NCI-H2107 (cell line): ENCODE results near the gene KCNQ5.
"Not testable (repeated sequence)": the region's sequence is repeated elsewhere in the genome, so short reads cannot be mapped to it uniquely, and the experiment has no call there.

Experiments
- DNase-seq: peaks from one replicate; lab custom pipeline; 2025; lab: John Stamatoyannopoulos, UW

Gene KCNQ5

GRCh38 chr6:73180763-73181619 is 559.1 kb downstream of the KCNQ5 start:
- peak; percentile 14 for DNase-seq

- no peak for DNase-seq
These were observed 560.2 kb downstream of the KCNQ5 start for GRCh38 chr6:73182021-73182607.

DNA sequence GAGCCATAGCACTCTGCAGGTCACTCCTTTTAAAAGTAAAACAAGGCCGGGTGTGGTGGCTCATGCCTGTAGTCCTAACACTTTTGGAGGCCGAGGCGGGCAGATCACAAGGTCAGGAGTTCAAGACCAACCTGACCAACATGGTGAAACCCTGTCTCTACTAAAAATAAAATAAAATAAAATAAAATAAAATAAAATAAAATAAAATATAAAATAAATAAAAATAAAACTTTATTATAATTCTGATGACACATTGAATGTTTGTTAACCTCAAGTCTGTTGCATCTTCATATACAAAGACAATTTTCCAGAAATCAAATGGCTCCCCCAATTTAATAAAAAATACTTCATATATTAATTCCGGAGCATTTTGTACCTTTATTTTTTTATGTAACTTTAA is 571.4 kb downstream of the KCNQ5 start:
- not testable (repeated sequence) for DNase-seq

DNA sequence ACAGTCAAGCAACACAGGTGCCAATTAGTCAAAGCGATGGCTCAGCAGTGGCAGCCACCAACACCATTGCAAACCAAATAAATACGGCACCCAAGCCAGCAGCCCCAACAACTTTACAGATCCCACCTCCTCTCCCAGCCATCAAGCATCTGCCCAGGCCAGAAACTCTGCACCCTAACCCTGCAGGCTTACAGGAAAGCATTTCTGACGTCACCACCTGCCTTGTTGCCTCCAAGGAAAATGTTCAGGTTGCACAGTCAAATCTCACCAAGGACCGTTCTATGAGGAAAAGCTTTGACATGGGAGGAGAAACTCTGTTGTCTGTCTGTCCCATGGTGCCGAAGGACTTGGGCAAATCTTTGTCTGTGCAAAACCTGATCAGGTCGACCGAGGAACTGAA is 572.9 kb downstream of the KCNQ5 start:
- DNase-seq: no peak

GRCh38 chr6:73200247-73200646 is 578.4 kb downstream of the KCNQ5 start:
- no peak for DNase-seq

- DNase-seq: no peak
These were observed 578.9 kb downstream of the KCNQ5 start for GRCh38 chr6:73200735-73201134.

- no peak for DNase-seq
These were observed 581.2 kb downstream of the KCNQ5 start for GRCh38 chr6:73203098-73203497.

- no peak for DNase-seq
These were observed 582.4 kb downstream of the KCNQ5 start for GRCh38 chr6:73204252-73204651.

DNA sequence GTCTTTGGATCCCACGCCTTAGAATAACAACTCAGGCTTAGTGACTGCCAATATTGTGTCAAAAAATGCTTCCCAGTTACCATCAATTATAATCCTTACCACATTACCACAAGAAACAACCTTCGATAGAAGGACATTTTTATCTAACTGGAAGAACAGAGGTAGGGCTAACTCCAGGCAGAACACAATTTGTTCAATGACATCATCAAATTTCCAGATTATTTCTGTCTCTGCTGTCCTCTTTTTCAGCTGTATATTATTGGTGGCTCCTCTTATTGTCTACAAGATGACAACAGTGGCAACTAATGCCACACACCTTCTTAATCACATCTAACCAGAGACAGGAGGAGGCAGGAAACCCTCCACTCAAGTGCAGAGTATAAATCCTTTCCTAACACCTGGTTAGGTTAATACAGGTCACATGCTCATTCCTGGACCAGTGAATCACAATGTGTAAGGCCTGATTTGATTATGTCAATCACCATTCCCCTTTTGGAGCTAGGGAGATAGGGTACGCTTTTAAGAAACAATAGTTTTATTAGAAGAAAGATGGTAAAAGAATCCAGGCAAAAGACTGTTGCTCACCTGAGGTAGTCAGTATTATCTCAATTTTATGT is 585.5 kb downstream of the KCNQ5 start:
- DNase-seq: no peak

DNA sequence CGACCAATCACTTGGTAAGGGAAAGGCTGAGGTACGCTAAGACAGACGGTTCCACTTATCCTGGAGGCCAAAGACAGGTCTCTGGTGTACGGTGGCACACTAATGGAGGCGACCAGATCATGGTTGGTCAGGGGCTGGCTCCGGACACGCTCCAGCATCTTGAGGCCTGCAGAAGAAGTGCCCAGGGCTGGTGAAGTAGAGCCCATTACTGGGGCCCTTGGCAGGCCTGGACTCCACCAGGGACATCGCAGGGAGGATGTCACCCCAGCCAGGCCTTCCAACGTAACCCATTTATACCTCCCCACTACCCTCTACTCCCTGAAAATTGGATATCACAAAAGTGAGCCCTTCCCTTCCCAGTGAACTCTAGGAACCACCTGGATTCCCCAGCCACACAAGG is 587.3 kb downstream of the KCNQ5 start:
- no peak for DNase-seq

DNA sequence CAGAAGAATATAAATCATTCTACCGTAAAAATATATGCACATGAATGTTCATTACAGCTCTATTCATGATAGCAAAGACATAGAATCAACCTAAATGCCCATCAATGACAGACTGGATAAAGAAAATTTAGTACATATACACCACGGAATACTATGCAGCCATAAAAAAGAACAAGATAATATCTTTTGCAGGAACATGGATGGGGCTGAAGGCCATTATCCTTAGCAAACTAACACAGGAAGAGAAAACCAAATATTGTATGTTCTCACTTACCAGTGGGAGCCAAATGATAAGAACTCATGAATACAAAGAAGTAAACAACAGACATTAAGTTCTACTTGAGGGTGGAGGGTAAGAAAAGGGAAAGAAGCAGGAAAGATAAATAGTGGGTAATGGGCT is 595.0 kb downstream of the KCNQ5 start:
- no peak for DNase-seq

DNA sequence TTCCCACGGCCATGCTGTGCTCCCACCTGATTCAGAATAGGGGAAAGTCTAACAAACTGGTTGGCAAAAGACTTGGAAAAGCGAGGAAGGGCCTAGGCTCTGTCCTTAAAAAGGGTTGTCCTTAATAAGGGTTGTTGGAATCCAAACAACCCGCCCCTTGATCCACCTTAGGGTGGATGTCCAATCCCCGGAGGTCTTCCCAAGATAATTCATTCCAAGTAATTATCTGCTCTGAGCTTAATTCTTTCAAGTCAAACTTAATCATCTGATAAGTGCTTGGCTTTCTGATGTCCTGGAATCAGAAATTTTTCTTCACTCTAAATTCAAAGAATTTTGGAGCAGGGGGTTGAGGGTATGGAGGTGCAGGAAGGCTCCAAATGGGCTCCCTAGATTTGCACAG is 603.5 kb downstream of the KCNQ5 start, which contains the start of gene KHDC1L:
Gene KHDC1L (minus strand): TSS at position 101 of the 400 bp plus-strand sequence. CDS start 88 bp downstream, at position 13.
- DNase-seq: no peak

- no peak for DNase-seq
These were observed 605.9 kb downstream of the KCNQ5 start for GRCh38 chr6:73227606-73228255.

DNA sequence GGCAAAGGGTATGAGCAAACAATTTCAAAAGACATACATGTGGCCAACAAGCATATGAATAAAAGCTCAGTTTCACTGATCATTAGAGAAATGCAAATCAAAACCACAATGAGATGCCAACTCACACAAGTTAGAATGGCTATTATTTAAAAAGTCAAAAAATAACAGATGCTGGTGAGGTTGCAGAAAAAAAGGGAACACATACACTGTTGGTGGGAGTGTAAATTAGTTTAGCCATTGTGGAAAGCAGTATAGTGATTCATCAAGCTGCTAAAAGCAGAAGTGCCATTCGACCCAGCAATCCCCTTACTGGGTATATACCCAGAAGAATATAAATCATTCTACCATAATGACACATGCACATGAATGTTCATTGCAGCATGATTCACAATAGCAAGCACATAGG is 610.1 kb downstream of the KCNQ5 start:
- no peak for DNase-seq

GRCh38 chr6:73233048-73233447 is 611.2 kb downstream of the KCNQ5 start:
- no peak for DNase-seq

DNA sequence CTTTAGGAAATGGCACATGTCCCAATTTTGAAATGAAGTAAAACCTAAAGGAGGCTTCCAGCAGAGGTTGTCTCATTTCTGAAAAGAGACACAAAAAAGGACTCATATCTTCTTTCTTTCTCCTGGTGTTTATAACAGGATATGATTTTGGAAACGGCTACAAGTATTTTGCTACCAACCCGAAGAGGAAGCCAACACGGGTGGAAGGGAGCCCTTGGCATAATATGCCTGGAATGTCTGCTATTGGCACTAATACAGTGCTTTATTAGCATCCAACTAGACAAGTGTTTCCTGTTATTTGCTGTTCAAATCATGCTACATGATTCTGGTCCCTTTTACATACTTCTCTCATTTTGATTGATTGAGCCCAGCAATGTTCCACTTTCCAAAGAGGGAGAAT is 612.1 kb downstream of the KCNQ5 start:
- DNase-seq: not testable (repeated sequence)

DNA sequence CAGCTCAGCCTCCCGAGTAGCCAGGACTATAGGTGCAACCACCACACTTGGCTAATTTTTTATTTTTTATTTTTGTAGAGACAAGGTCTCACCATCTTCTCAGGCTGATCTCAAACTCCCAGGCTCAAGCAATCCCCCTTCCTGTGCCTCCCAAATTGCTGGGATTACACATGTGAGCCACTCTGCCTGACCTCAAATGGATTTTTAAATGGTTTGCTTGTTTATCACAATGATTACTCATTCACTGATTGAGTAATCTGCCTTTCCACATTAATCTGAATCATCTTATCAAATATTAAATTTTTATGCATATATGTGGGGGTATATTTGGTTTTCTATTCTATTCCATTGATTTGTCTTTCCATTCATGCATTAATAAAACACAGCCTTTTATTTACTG is 612.9 kb downstream of the KCNQ5 start:
- DNase-seq: no peak

- DNase-seq: no peak
These were observed 614.4 kb downstream of the KCNQ5 start for GRCh38 chr6:73236144-73236750.

DNA sequence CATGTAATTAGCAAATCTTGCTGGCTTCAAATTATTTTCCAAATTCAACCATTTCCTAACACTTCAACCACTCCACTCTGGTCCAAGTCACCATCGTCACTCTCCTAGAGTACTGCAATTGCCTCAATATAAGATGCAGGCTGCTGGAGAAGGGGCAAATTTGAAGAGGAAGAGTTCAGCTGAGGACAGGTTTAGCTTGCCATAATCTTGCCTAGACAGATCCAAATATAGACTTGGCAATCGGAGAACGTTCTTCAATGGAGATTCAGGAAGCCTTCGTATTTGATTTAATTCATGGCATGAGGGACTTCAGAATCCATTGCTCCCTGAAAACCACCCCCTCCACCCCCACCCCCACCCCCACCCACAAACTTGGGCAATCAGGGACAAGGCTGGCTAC is 618.9 kb downstream of the KCNQ5 start:
- no peak for DNase-seq

DNA sequence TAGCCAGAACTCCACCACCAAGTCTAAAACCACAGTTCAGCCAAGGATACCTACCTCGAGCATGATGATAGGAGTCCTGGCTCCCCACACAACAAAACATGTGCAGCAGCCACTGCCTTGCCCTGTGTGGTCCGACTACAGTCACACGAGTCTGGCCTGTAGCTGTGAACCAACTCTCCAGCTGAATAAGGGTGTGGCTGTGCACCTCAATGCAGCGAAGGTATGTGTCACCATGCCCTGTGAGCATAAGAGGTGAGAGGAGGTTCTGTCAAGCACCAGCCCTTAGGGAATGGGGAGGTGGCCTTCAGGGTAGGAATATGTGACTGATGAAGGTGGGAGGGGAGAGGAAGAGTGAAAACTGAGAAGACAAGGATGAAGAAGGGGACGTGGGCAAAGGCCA is 620.1 kb downstream of the KCNQ5 start:
- no peak for DNase-seq
